Loucy (cell line): ENCODE data around the gene PRG2.

Experiments used
- CTCF ChIP-seq: fragments of 200-600 bp; sonication (generic); conservative IDR thresholded peaks from 2 replicates; pipeline ENCODE4 v1.5.1; 2014; ENCODE audit warnings: mild to moderate bottlenecking, antibody characterized with exemption, low read length
- EZH2phosphoT487 ChIP-seq: fragments of 200-600 bp; IDR thresholded peaks from 2 replicates; pipeline ENCODE4 v1.6.1; 2018; ENCODE audit warnings: antibody characterized with exemption, mild to moderate bottlenecking, moderate library complexity, borderline replicate concordance

- TF ChIP-seq CTCF: no peak
- TF ChIP-seq EZH2phosphoT487: no peak
Measured at GRCh38 chr11:57374966-57375365, 15.5 kb downstream of the PRG2 start.
